HG03196 (cell line): ENCODE measurements around the gene NCAPG2.
"Not testable (repeated sequence)": the region's sequence is repeated elsewhere in the genome, so short reads cannot be mapped to it uniquely, and the experiment has no call there.

Source experiments
- ATAC-seq: cut with Tn5 transposase; IDR thresholded peaks from one replicate; pipeline ENCODE4 v1.9.1; 2021; ENCODE audit not compliant: unreplicated experiment

NCAPG2 gene

DNA sequence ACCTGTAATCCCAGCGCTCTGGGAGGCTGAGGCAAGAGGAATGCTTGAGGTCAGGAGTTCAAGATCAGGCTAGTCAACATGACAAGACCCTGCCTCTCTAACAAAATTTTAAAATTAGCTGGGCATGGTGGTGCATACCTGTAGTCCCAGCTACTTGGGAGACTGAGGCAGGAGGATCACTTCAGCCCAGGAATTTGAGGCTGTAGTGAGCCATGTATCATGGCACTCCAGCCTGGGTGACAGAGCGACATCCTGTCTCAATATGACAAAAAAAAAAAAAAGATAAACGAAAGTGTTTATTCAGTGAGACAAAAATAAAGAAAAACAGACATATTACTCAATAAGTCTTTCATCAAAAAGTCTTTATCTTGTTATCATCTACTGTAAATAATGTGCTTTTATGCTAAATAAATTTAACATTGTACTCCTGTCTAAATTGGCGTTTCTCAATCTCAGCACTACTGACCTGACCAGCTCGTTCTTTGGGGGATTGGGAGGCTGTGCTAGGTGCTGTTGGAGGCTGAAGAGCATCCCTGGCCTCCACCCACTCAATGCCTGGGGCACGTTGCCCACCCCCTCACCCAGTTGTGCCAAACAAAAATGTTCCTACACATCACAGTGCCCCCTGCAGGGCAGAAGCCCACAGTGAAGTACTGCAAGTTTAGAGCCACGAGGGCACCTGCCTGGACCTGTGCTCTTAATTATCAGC lies 57.7 kb downstream of the NCAPG2 start:
- no peak for ATAC-seq

GRCh38 chr7:158645842-158646241 lies 58.8 kb downstream of the NCAPG2 start:
- ATAC-seq: no peak

DNA sequence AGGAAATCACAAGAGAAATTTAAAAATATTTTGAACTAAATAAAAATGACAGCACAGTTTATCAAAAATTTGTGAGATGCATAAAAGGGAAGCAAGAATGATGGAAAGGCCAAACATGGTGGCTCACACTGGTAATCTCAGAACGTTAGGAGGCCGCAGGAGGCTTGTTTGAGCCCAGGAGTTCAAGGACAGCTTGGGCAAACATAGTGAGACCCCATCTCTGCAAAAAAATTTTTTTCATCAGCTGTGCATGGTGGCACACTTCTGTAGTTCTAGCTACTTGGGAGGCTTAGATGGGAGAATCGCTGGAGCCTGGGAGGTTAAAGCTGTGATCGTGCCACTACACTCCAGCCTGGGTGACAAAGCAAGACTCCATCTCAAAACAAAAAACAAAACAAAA lies 62.5 kb downstream of the NCAPG2 start:
- ATAC-seq: no peak

DNA sequence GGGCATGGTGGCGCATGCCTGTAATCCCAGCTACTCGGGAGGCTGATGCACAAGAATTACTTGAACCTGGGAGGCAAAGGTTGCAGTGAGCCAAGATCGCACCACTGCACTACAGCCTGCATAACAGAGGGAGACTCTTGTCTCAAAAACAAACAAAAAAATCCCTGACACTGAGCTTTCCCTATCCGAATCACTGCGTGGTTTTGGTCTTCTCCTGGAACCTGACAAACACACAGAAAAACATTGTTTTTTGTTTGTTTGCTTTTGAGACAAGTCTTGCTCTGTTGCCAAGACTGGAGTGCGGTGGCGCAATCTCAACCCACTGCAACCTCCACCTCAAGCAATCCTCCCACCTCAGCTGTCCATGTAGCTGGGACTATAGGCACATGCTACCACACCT lies 66.6 kb downstream of the NCAPG2 start:
- ATAC-seq: no peak

GRCh38 chr7:158633055-158633956 lies 71.3 kb downstream of the NCAPG2 start:
- ATAC-seq: no peak

DNA sequence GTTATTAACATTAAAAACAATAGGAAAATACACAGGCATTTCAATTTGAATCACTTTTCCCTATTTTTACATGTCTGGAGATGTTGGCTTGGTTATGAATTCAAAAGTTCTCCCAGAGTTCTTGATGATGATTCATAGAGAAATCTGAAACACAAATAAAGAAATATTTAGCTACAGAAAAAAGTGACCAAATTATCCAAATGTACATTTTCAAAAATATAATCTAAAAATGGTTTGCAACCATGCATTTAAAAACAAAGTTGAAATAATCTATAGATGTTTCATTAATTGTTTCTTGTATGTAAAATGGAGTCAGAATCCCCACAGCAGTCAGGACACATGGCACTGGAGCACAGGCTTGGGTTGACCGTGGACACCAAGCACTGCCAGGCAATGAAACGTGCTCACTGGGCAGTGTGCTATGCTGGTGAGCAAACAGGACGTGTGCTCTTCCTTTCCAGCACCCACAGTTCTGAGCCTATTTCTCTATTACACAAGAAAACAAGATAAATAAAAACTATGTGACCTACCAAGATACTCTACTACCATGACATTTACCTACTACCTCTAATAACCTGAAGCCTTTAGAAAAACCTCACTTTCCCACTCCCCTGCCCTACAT lies 72.9 kb downstream of the NCAPG2 start:
- no peak for ATAC-seq

DNA sequence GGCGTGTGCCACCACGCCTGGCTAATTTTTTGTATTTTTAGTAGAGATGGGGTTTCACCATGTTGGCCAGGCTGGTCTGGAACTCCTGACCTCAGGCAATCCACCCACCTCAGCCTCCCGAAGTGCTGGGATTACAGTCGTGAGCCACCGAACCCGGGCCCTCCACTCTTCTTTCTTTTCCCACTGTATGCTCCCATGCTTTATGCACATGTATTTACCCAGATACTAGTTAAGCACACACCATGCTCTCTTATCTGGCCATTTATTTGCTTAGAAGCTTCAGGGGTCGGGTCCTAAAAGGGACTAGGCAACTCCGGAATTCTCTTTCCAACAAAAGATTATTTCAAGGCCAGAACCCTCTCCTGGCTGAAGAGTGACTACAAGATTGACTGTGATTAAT lies 78.3 kb downstream of the NCAPG2 start:
- ATAC-seq: not testable (repeated sequence)

DNA sequence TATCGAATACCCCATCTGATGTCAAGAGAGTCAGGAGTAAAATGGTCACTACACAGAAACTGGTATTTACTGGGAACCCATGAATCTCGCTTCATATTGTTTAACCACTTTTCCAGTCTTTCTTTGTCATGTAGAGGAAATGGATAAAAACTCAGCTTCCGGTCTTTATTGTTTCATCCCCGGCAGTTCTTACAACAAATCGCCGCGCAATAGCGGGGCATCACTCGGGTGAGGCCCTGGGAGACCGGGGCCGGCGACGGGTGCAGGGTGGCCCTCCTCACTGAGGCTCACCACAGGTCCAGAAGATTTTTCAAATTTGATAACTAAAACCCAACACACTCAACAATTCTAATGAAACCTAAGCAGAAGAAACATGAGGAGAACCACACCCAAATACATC lies 81.4 kb downstream of the NCAPG2 start:
- no peak for ATAC-seq

GRCh38 chr7:158620839-158621441 lies 83.7 kb downstream of the NCAPG2 start:
- no peak for ATAC-seq

DNA sequence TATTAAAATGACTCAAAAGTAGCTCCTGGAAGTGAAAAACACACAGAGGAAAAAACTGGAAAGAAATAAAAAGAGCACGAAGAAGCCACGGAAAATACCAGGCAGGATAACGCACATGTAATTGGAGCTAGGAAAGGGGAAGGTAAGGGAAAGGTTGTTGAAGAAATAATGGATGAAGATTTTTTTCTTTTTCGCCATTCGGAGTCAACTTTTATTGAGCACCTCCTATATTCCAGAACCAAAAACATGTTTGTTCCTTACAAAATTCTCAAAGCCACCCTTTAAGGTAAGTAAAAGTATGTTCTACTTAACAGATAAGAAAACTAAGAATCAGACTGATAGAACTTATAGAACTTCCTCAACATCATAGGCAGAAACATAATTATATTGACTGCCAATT lies 84.2 kb downstream of the NCAPG2 start:
- ATAC-seq: no peak

DNA sequence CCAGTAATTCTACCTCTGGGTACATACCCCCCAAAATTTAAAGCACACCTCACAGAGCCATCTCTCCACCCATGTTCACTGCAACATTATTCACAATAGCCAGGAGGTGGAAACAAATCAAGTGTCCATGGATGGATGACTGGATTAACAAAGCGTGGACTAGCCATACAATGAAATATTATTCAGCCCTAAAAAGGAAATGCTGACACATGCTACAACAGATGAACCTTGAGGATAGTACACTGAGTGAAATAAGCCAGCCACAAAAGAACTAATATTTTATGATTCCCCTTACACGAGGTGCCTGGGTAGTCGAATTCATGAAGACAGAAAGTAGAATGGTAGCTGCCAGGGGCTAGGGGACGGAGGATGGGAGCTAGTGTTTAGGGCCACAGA lies 85.9 kb downstream of the NCAPG2 start:
- no peak for ATAC-seq

GRCh38 chr7:158617737-158618128 lies 86.9 kb downstream of the NCAPG2 start:
- ATAC-seq: no peak

DNA sequence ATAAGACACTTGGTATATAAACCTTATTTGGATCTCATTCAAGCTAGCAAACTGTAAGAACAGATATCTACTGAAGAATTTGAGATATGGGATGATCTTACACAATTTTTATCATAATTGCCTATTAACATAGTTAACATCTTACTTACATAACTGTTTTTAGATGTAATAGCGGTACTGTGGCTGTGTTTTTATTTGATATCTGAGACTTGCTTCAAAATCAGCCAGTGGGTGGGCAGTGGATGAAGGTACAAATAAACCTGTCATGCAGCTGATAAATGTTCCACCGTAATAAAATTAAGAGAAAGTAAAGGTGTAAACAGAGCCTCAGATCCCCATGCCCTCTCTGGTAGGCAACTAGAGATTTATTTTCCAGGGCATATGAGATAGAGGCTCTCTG lies 88.6 kb downstream of the NCAPG2 start:
- no peak for ATAC-seq

GRCh38 chr7:158614700-158615099 lies 89.9 kb downstream of the NCAPG2 start:
- ATAC-seq: no peak

GRCh38 chr7:158613481-158613880 lies 91.1 kb downstream of the NCAPG2 start:
- peak; percentile 87 for ATAC-seq

DNA sequence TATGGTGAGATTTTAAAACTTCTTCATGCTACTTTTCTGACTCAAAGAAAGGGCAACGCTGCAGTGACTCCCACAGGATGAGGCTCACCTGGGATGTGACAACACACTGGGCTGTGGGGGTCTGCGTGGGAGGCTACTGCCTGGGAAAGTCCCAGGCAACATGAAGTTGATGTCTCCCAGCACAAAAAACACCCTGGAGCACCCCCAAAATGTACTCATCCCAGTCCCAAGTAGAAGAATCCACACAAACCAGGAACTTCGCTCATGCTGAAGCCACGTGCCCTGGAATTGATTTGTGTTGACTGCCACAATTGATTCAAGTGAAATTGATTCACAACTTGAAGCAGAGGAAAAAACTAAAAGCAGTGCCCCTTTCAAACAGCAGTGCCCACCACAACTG lies 92.1 kb downstream of the NCAPG2 start:
- no peak for ATAC-seq

DNA sequence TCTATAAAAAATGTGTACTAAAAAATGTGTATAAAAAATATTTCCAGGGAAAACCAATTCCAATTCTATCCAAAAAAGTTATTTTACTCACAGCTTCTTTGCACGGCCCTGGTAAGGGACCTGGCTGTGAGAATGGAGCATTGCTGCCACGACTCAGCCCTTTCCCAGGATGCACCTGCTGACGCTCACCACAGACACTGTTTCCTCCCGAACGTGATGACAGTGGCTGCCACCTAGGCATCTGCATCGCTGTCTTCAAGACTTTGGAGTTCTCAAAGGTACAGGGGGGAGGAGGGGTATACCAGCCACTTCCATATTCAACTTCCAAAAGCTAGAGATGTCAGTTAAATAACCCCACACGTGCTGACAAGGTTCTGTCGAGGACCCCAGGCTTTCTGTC lies 93.1 kb downstream of the NCAPG2 start:
- ATAC-seq: no peak

GRCh38 chr7:158609313-158609974 lies 95.2 kb downstream of the NCAPG2 start:
- ATAC-seq: no peak

DNA sequence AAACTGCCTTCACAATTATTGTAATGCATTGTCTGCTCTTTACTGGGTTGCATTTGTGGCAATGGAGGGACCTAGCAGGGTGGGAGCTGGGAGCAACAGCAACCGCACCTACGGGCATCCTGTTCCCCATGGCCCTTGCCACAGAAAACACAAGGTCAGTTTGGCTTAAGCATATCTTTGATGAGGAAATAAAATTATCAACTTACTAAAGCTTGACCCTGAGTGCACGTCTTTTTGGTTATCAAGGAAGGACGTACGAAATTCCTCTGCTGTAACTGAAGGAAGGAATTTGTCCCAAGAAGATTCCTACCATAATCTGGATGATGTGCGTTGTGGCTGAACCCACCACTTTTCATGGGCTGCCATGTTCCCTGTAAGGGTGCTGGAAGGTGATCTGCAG lies 97.0 kb downstream of the NCAPG2 start:
- no peak for ATAC-seq

DNA sequence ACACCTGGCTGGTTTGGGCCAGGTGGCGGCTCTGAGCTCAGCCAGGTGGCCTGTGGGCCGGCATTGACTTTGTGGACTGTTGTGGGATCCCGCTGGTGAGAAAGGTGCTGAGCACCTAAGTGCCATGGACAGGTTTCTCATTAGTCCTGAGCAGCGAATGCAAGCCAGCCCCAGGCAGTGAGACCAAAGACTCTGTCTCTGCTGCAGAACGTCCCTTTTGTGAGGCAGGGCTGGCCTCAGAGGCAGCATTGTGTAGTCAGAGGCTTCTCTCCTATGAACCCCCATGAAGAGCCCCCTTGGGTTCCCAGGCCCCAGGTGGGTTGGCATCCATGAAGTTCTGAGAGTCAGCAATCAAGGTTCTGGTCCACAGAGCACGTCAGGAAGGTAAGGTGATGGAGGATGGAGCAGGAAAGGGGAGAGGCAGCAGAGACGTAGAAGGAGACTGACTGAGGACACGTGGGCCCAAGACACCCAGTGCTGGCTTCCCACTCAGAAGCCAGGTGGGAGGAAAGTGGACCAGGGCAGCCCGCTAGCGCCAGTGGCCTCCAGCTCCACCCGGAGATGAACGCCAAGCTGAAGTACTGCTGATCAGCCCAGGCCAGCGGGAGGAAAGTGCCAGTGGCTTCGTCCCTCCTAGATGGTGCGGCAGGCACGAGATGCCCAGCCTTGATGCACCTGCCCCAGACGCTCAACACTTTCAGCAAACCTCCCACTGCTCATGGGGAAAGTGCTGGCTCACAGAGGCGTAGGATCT lies 97.8 kb downstream of the NCAPG2 start:
- no peak for ATAC-seq
